Activated T-cell treated with anti-CD3 and anti-CD28 coated beads, Interleukin-2, amount 50 U/mL, for 72 hours (primary cell): Measurements from ENCODE around the gene CHMP1B. TPM values are rescaled to one million over a fixed set of nuclear protein-coding genes. Genes with fewer than 3 reads are reported as not detected.
A peak's percentile ranks its signal among the peaks of the same experiment; 100 is the strongest.

Source experiments
- ATAC-seq, 2 donors: fragments of 150-1000 bp; cut with Tn5 transposase; replicated peaks in 1 of 2; 2 replicates each; pipeline ENCODE4 v1.10.0; 2021; ENCODE audit warnings: moderate library complexity in 2 of 2, mild to moderate bottlenecking in 1 of 2
- DNase-seq, 2 donors: peaks; one replicate each; pipeline ENCODE4 v3.0.0; 2021 to 2022; ENCODE audit warnings: mixed read lengths in 1 of 2
- H3K27ac Mint-ChIP-seq: one replicate; pipeline ENCODE4 v1.8.0; 2022; ENCODE audit warnings: mild to moderate bottlenecking, moderate library complexity, mixed read lengths
- H3K27me3 Mint-ChIP-seq: one replicate; pipeline ENCODE4 v1.8.0; 2022; ENCODE audit warnings: low read depth, mixed read lengths
- H3K36me3 Mint-ChIP-seq, 2 donors: one replicate each; pipeline ENCODE4 v1.8.0; 2022; ENCODE audit warnings: mixed read lengths in 2 of 2, mild to moderate bottlenecking in 1 of 2; ENCODE audit not compliant: insufficient read depth in 2 of 2
- H3K4me1 Mint-ChIP-seq: one replicate; pipeline ENCODE4 v1.8.0; 2022; ENCODE audit warnings: low read depth, mixed read lengths
- H3K4me3 Mint-ChIP-seq, 2 donors: one replicate each; pipeline ENCODE4 v1.8.0; 2022; ENCODE audit warnings: mild to moderate bottlenecking in 2 of 2, mixed read lengths in 2 of 2, moderate library complexity in 2 of 2
- H3K9me3 Mint-ChIP-seq, 2 donors: one replicate each; pipeline ENCODE4 v1.8.0; 2022; ENCODE audit warnings: mixed read lengths in 2 of 2
- total RNA-seq, 2 donors: library from RNA; stranded (reverse); gene quantifications; one replicate each; pipeline ENCODE4 v1.2.3, GENCODE V29; 2022

CHMP1B gene
- total RNA-seq, 2 donors from 2014 or later, result 29.8 to 31.3 TPM

DNA sequence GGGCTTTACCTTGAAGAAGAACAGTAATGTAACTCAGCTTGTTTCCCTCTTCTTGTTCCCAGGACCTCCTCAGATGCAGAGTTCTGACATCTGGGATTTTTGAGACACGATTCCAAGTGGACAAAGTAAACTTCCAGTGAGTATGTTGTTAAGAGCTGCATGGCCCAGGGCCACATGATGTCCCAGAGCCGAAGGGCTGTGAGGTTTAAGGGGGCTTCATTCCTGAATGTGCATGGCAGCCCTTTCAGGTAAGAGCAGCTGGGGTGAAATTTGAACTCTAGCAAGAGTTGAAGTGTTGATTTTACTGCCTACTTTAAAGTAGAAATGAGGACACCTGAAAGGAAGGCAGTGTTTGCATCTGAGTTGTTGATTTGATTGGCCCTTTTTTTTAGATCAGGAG lies 13.3 kb downstream of the CHMP1B start:
- ATAC-seq, result no peak
- H3K27me3 Mint-ChIP-seq, result peaks cover 19% of the 10 kb centered on the region
- DNase-seq, result no peak
- H3K9me3 Mint-ChIP-seq, result no peaks in the 10 kb centered on the region
- peaks cover 10% of the 10 kb centered on the region for H3K4me1 Mint-ChIP-seq
- H3K36me3 Mint-ChIP-seq, result no peaks in the 10 kb centered on the region
- H3K27ac Mint-ChIP-seq, result no peak overlapping the region
- no peak overlapping the region for H3K4me3 Mint-ChIP-seq

DNA sequence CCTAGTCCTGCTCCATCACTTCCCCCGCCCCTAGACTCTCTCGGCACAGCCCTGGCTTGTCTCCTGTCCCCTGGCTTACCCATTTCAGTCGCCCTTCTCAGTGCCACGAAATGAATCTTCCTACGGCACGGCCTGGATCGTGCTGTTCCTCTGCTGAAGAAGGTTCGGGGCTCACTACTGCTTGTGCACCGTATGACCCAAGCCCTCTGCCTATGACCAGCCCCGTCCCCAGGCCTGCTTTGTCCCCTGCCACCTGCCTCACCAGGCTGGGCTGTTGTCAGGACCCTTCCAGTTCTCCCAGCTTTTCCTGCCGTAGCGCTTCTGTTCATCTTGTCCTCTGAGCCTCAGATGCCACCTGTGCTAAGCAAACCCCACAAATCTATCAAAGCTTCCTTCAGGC lies 13.9 kb downstream of the CHMP1B start:
- no peak overlapping the region for H3K27ac Mint-ChIP-seq
- H3K36me3 Mint-ChIP-seq, result no peaks in the 10 kb centered on the region
- no peak overlapping the region for H3K4me3 Mint-ChIP-seq
- H3K27me3 Mint-ChIP-seq, result peaks cover 19% of the 10 kb centered on the region
- no peak for ATAC-seq
- H3K4me1 Mint-ChIP-seq, result peaks cover 4% of the 10 kb centered on the region
- DNase-seq, result no peak
- no peaks in the 10 kb centered on the region for H3K9me3 Mint-ChIP-seq

DNA sequence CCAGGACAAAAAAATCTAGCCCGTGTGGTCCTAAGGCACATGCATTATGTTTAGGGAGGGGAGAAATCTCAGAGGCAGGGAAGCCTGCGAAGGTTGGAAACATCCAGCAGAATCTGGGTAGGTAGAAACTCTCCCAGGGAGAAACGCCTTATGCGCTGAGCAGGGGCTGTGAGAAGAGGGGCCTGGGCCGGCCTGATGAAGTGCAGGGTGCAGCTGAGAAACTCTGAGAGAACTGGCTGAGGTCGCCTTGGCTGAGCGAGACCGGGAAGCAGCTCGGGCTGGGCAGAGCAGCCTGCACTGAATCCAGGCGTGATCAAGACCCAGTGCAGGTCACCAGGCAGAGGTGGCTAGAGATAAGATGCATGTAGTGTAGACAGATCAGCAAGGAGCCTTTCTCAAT lies 15.1 kb downstream of the CHMP1B start:
- Mint-ChIP-seq H3K27ac (no peak overlapping the region), H3K4me1 (no peaks in the 10 kb centered on the region), H3K36me3 (no peaks in the 10 kb centered on the region), H3K27me3 (peaks cover 22% of the 10 kb centered on the region), H3K4me3 (no peak overlapping the region), H3K9me3 (no peaks in the 10 kb centered on the region)
- no peak for DNase-seq
- no peak for ATAC-seq

DNA sequence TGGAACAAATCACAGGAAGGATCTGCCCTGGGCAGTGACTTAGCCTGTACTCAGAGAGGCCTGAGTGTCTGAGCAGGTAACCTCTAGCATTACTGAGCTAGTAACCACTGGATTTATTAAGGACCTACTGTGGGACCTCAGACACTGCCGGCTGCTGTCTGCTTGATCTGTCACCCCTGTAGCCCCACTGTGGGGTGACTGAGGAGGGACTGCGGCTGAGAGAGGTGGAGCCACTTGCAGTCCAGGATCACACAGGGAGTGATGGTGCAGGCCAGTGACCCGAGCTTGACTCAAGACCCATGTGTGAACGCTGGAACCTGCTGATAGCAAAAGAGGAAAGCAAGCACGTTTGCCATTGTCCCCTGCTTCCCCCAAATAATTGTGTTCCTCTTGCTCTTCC lies 15.6 kb downstream of the CHMP1B start:
- DNase-seq (no peak), ATAC-seq (no peak)
- Mint-ChIP-seq H3K4me3 (no peak overlapping the region), H3K4me1 (no peaks in the 10 kb centered on the region), H3K27ac (no peak overlapping the region), H3K9me3 (no peaks in the 10 kb centered on the region), H3K27me3 (peaks cover 23% of the 10 kb centered on the region), H3K36me3 (no peaks in the 10 kb centered on the region)

DNA sequence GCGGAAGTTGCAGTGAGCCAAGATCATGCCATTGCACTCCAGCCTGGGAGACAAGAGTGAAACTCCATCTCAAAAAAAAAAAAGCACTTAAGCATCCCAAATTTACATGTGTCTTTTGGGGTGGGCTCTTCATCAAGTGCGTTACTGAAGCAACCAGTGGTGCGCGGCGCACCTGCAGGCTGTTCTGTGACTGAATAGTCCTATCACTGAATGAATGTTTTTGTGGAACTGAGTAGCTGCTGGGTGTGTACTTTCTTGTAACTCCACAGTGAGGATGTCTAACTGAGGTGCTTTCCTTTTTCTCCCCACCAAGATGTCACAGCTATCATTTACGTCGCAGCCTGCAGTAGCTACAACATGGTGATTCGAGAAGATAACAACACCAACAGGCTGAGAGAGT lies 17.0 kb downstream of the CHMP1B start:
- Mint-ChIP-seq H3K4me1 (no peaks in the 10 kb centered on the region), H3K36me3 (no peaks in the 10 kb centered on the region), H3K27me3 (peaks cover 23% of the 10 kb centered on the region), H3K4me3 (no peak overlapping the region), H3K27ac (no peak overlapping the region), H3K9me3 (no peaks in the 10 kb centered on the region)
- DNase-seq, result no peak
- ATAC-seq, result no peak

DNA sequence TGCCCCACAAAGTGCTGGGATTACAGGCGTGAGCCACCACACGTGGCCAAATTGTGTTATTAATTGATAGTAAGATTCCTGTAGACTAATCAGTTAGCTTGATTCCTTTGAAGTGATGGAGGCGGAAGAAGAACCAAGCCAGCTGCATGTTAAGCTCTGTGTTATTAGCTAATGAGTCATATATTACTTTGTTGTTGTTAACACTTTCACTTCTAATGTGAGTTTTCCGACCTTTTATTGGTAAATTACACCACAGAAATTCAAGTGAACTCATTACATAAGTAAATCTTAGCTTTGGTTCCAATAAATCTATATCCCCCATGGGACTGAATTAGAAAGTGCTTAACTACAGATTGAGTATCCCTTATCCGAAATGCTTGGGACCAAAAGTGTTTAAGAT lies 20.3 kb downstream of the CHMP1B start:
- Mint-ChIP-seq H3K4me3 (no peak overlapping the region), H3K4me1 (no peaks in the 10 kb centered on the region), H3K36me3 (peaks cover 0 to 2% of the 10 kb centered on the region in 2 donors), H3K27me3 (peaks cover 8% of the 10 kb centered on the region), H3K27ac (no peak overlapping the region), H3K9me3 (peaks cover 0 to 2% of the 10 kb centered on the region in 2 donors)
- ATAC-seq (no peak), DNase-seq (no peak)

DNA sequence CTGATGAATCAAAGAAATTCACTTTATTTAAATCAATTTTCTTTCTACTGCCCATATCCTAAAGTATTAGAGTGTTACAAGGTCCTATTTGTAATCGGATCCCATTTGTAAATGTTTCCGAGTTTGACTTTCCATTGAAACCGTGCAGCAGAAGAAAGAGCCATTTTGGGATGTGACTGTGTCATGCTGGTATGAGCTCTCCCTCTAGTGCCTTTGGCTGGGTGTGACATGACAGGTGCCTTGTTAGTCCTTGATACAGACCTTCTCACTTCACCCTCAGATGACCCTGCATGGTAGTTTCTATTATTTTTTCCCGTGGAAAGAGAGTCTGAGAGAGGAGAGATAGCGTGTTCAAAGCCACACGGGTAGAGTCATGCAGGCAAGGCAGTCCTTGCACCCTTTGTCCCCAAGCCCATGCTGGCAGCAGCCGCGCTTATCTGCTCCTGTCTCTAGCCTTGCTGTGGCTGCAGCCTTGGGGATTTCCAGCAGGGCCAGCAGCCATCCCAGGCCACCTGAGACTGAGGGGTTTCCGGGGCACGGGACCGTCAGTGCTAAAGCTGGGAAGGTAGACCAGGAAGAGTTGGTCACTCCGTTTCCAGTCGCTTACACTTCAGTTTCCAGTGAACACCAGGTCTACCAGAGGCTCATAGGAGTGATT lies 21.4 kb downstream of the CHMP1B start:
- no peak overlapping the region for H3K4me3 Mint-ChIP-seq

DNA sequence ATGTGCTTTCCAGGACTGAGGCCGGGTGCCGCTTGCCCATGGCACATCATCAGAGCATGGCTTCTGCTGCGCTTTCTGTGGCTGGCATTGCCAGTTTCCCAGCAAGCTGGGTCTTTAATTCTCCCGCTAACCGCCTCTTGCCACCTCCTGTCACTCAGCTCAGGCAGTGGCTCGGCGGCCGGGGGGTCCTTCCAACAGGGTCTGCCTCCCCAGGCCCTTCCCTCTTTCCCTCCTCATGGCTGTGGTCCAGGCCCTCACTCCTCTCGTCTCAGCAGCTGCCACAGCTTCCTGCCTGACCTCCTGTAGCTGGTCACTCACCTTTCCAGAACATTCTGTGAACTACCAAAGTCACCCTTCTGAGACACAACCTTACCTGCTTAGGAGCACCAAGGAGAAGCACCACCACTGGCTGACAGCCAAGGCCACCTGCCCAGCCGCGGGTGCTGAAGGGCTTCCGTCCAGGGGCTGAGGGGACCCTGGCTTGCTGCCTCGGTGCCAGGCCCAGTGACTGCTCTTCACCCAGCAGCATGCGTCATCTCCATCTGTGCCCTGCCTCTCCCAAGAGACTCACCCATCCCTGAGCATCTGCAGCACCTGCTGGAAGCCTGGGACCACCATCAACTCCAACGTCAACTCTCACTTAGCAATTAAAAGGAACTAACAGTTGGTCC lies 22.6 kb downstream of the CHMP1B start:
- DNase-seq (no peak), ATAC-seq (no peak)
- Mint-ChIP-seq H3K4me3 (no peak overlapping the region), H3K36me3 (peaks cover 0 to 4% of the 10 kb centered on the region in 2 donors), H3K27me3 (peaks cover 4% of the 10 kb centered on the region), H3K9me3 (peaks cover 0 to 2% of the 10 kb centered on the region in 2 donors), H3K4me1 (no peaks in the 10 kb centered on the region), H3K27ac (no peak overlapping the region)

More for the DNA sequence above, 21.4 kb downstream of the CHMP1B start:
- ATAC-seq (peak in 1 of 2 donors; percentile 36), DNase-seq (no peak)
- Mint-ChIP-seq H3K36me3 (peaks cover 0 to 4% of the 10 kb centered on the region in 2 donors), H3K27me3 (peaks cover 4% of the 10 kb centered on the region), H3K4me1 (no peaks in the 10 kb centered on the region), H3K9me3 (peaks cover 0 to 2% of the 10 kb centered on the region in 2 donors), H3K27ac (no peak overlapping the region)

DNA sequence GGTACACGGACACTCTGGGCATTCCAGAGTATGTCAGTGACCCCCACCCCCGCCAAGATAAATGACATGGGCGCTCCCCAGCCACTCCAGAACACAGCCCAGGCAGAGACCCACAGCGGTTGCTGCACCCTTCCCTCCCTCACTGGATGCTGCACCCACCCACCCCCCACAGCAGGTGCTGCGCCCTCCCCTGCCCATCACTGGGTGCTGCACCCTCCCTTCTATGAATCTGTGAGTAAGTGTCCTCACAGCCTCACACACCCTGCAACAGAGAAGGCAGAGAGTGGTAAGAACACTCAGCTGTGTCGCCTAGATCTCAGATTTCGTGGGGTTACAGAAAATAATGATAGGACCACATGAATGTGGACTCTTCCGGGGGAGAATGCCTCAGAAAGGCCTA lies 23.5 kb downstream of the CHMP1B start:
- H3K9me3 Mint-ChIP-seq, result peaks cover 0 to 2% of the 10 kb centered on the region in 2 donors
- DNase-seq, result no peak
- ATAC-seq, result no peak
- no peak overlapping the region for H3K4me3 Mint-ChIP-seq
- peaks cover 0 to 4% of the 10 kb centered on the region in 2 donors for H3K36me3 Mint-ChIP-seq
- H3K4me1 Mint-ChIP-seq, result no peaks in the 10 kb centered on the region
- H3K27me3 Mint-ChIP-seq, result peaks cover 4% of the 10 kb centered on the region
- no peak overlapping the region for H3K27ac Mint-ChIP-seq

DNA sequence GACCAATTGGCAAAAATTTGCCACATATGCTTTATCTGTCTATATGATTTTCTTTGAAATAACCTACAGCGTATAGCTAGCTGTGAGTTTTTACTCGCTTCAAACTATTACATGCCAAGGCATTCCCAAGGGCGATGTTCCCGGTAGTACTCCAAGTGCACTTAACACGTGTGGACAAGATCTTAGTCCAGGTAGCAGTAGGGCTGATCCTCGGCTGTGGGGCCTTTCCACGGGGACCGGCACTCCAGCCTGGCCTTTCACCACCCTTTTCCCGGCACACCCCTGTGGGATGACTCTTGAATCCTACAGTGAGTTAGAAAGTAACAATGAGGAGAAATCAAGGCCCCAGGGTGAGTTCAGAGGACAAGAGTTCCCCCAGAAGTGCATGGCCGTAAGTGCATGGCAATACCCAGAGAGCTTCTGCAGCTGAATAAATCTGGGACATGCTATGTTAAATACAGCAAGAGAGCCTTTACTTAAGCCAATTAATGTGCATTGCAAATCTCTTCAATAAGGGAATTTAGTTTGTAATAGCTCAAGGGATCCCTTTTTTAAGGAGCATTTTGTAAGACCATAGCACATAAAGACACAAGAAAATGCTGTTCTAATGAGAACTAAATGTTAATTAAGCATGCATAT lies 26.4 kb downstream of the CHMP1B start:
- Mint-ChIP-seq H3K36me3 (peaks cover 0 to 4% of the 10 kb centered on the region in 2 donors), H3K4me3 (no peak overlapping the region), H3K27ac (no peak overlapping the region), H3K9me3 (peaks cover 0 to 2% of the 10 kb centered on the region in 2 donors), H3K27me3 (no peaks in the 10 kb centered on the region), H3K4me1 (no peaks in the 10 kb centered on the region)
- ATAC-seq (no peak), DNase-seq (no peak)

DNA sequence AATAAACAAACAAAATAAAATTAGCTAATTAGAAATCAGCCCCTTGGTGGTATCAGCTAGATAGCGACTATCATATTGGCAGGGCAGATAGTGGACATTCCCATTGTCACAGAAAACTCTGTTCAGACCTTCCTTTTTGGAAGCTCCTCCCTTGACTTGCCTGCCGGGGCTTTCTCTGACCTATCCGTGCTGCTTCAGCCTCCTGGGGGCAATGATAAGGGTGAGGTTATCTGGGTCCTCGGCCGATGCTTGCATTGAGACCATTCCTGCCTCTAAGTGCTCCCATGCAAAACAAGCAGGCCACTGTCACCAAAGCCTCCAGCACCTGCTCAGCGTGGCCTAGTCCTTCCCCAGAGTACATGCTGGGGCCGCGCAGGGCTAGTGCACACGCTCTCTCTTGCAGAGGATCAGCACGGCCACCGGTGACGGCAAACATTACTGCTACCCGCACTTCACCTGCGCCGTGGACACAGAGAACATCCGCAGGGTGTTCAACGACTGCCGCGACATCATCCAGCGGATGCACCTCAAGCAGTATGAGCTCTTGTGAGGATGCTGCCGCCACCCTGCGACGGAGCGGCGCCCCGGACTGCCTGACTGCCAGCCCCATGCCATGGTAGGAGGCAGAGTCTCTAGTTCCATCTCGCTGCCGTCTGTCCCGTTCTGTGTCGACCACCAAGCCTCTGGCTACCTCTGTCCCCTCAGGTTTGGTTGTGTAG lies 29.5 kb downstream of the CHMP1B start:
- no peak for ATAC-seq

DNA sequence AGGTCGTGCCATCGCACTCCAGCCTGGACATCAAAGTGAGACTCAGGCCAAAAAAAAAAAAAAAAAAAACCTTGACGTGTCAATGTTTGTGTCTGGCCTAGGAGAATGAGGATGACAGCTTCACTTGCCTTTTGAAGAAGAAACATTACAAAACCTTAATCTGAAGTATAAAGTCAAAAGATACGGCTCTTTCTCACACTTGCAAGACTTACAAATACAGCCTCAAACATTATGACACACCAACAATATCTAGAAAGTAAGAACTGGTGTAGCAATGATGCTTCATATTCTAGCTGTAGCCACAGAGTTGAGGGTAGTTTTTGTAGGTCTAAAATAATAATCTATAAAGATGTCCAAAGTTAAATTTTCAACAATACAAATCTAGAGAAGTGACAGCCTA lies 31.4 kb downstream of the CHMP1B start:
- H3K27me3 Mint-ChIP-seq, result no peaks in the 10 kb centered on the region
- no peak overlapping the region for H3K27ac Mint-ChIP-seq
- peaks cover 0 to 12% of the 10 kb centered on the region in 2 donors for H3K36me3 Mint-ChIP-seq
- H3K4me1 Mint-ChIP-seq, result peaks cover 7% of the 10 kb centered on the region
- H3K4me3 Mint-ChIP-seq, result no peak overlapping the region
- no peak for DNase-seq
- H3K9me3 Mint-ChIP-seq, result no peaks in the 10 kb centered on the region
- ATAC-seq, result no peak

More for the DNA sequence above, 29.5 kb downstream of the CHMP1B start:
- Mint-ChIP-seq H3K4me1 (no peaks in the 10 kb centered on the region), H3K36me3 (peaks cover 2 to 10% of the 10 kb centered on the region in 2 donors), H3K4me3 (no peak overlapping the region), H3K27me3 (no peaks in the 10 kb centered on the region), H3K27ac (no peak overlapping the region), H3K9me3 (peaks cover 0 to 2% of the 10 kb centered on the region in 2 donors)
- DNase-seq, result no peak

DNA sequence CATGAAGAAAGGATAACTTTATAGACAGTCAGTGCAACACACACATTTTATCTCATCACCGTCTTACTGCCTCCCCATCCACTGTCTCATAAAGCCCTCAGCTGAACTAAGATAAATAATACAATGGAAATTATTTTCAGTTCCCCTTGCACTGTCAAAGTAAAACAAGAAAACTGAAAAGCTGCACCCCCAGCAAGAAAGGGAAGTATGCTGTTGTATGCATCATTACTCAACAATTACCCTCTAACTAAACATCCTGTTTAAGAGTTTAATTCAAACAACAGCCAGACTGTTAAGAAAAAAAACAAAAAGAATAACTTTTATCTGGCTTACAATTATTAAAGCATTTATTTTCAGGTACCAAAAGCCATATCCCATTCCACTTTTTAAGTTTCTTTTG lies 31.9 kb downstream of the CHMP1B start:
- peaks cover 12% of the 10 kb centered on the region for H3K4me1 Mint-ChIP-seq
- H3K36me3 Mint-ChIP-seq, result peaks cover 0 to 13% of the 10 kb centered on the region in 2 donors
- no peaks in the 10 kb centered on the region for H3K27me3 Mint-ChIP-seq
- ATAC-seq, result no peak
- no peaks in the 10 kb centered on the region for H3K9me3 Mint-ChIP-seq
- DNase-seq, result no peak
- H3K27ac Mint-ChIP-seq, result peak overlapping the region; percentile 23
- H3K4me3 Mint-ChIP-seq, result no peak overlapping the region
